Endothelial cell of umbilical vein (primary cell): ENCODE data around the gene FBXO48. TPM values are rescaled to one million over a fixed set of nuclear protein-coding genes. Genes with fewer than 3 reads are reported as not detected.

Source experiments
- BruUV-seq: library from RNA; stranded (reverse); fragments of 400-500 nt; replicated peaks from 2 replicates; lab custom pipeline; 2021; lab: Mats Ljungman, UMichigan
- CTCF ChIA-PET: fragments of 300-600, 350-600 bp; sonication (Branson Sonifier 250); formaldehyde crosslinking; loops from one replicate; lab custom pipeline; 2021; ENCODE audit warnings: antibody characterized with exemption, inconsistent platforms; lab: Charles Lee
- POLR2A ChIA-PET: fragments of 300-600, 350-600 bp; sonication (Branson Sonifier 250); formaldehyde crosslinking; loops from one replicate; lab custom pipeline; 2021; ENCODE audit warnings: antibody characterized with exemption, inconsistent platforms; lab: Charles Lee
- DNase-seq: peaks from one replicate; pipeline ENCODE4 v3.0.0-alpha.2; 2011; ENCODE audit warnings: low read depth, low spot score
- FAIRE-seq: peaks from 2 replicates; lab custom pipeline; 2011; peaks lifted over from hg19 to GRCh38; lab: Jason Lieb, UNC
- H2AFZ ChIP-seq: 2 replicates; pipeline ENCODE4 v1.6.0; 2012; ENCODE audit warnings: low read depth, low read length, control low read depth, inconsistent platforms
- H3K27ac ChIP-seq: 2 replicates; pipeline ENCODE4 v1.5.1; 2011; ENCODE audit warnings: low read depth, mild to moderate bottlenecking, control low read depth, low read length, moderate library complexity; ENCODE audit not compliant: insufficient read depth
- H3K27me3 ChIP-seq, 2 experiments: 2 replicates each; pipeline versions ENCODE4 v1.6.0 to v1.6.1; 2011; ENCODE audit warnings: low read length in 2 of 2, mixed read lengths in 1 of 2; ENCODE audit not compliant: control insufficient read depth in 2 of 2, insufficient read depth in 2 of 2
- H3K36me3 ChIP-seq, 2 experiments: 2 replicates in 1 of 2; 3 replicates in 1 of 2; pipeline ENCODE4 v1.5.1; 2011; ENCODE audit warnings: low read length in 2 of 2, mild to moderate bottlenecking in 1 of 2, moderate library complexity in 1 of 2; ENCODE audit not compliant: control insufficient read depth in 2 of 2, insufficient read depth in 2 of 2; ENCODE audit errors: extremely low read depth in 1 of 2
- H3K4me1 ChIP-seq: 3 replicates; pipeline ENCODE4 v1.5.1; 2011; ENCODE audit warnings: mild to moderate bottlenecking, low read length; ENCODE audit not compliant: control insufficient read depth, insufficient read depth; ENCODE audit errors: extremely low read depth
- H3K4me2 ChIP-seq: 2 replicates; pipeline ENCODE4 v1.6.1; 2011; ENCODE audit warnings: low read length, control low read depth, mixed read lengths; ENCODE audit not compliant: insufficient read depth
- H3K4me3 ChIP-seq, 3 experiments: fragments of 200-600 bp in 1 of 3; sonication (generic), shearing (Covaris generic) in 1 of 3; replicated peaks in 1 of 3; 2 replicates each; pipeline ENCODE4 v1.5.1; 2011 to 2016; ENCODE audit warnings: control low read depth in 3 of 3, low read length in 3 of 3, mild to moderate bottlenecking in 2 of 3, inconsistent platforms in 1 of 3, low read depth in 1 of 3, moderate library complexity in 1 of 3; ENCODE audit not compliant: insufficient read depth in 1 of 3
- H3K79me2 ChIP-seq: 2 replicates; pipeline ENCODE4 v1.6.0; 2012; ENCODE audit warnings: low read length, inconsistent platforms; ENCODE audit not compliant: control insufficient read depth, insufficient read depth
- H3K9ac ChIP-seq: replicated peaks from 2 replicates; pipeline ENCODE3; 2011; ENCODE audit warnings: low read length, control low read depth; ENCODE audit not compliant: insufficient read depth; ENCODE audit errors: extremely low read depth
- H3K9me1 ChIP-seq: replicated peaks from 3 replicates; pipeline ENCODE4 v1.6.0; 2011; ENCODE audit warnings: mild to moderate bottlenecking, low read length; ENCODE audit not compliant: control insufficient read depth, insufficient read depth; ENCODE audit errors: extremely low read depth
- H3K9me3 ChIP-seq: replicated peaks from 2 replicates; pipeline ENCODE4 v1.5.1; 2012; ENCODE audit warnings: low read length, inconsistent platforms; ENCODE audit not compliant: control insufficient read depth, insufficient read depth
- H4K20me1 ChIP-seq: replicated peaks from 2 replicates; pipeline ENCODE3; 2011; ENCODE audit warnings: mild to moderate bottlenecking, low read length; ENCODE audit not compliant: control insufficient read depth, insufficient read depth; ENCODE audit errors: extremely low read depth
- EZH2 ChIP-seq: IDR thresholded peaks from 2 replicates; pipeline ENCODE4 v1.6.1; 2012; ENCODE audit warnings: borderline replicate concordance, low read depth, mild to moderate bottlenecking, moderate library complexity, low read length, inconsistent platforms; ENCODE audit not compliant: severe bottlenecking
- FOS ChIP-seq: IDR thresholded peaks from 2 replicates; pipeline ENCODE4 v1.6.1; 2011; ENCODE audit warnings: mild to moderate bottlenecking, low read length, moderate library complexity, borderline replicate concordance; ENCODE audit not compliant: insufficient read depth
- GATA2 ChIP-seq: IDR thresholded peaks from 2 replicates; pipeline ENCODE4 v1.7.0; 2011; ENCODE audit warnings: low read depth, mild to moderate bottlenecking, moderate library complexity, mixed read lengths, low read length; ENCODE audit not compliant: insufficient read length, insufficient read depth
- JUN ChIP-seq: IDR thresholded peaks from 2 replicates; pipeline ENCODE4 v1.6.1; 2011; ENCODE audit warnings: borderline replicate concordance, low read depth; ENCODE audit not compliant: insufficient read length, insufficient read depth
- MYC ChIP-seq: IDR thresholded peaks from one replicate; pipeline ENCODE4 v1.6.1; 2011; ENCODE audit warnings: mild to moderate bottlenecking, low read depth, low read length
- POLR2A ChIP-seq: IDR thresholded peaks from 2 replicates; pipeline ENCODE4 v1.6.1; 2012; ENCODE audit warnings: low read depth, mild to moderate bottlenecking, control low read depth, low read length
- POLR2AphosphoS5 ChIP-seq: IDR thresholded peaks from 2 replicates; pipeline ENCODE4 v1.6.1; 2012; ENCODE audit warnings: low read depth, mild to moderate bottlenecking, control low read depth, low read length, moderate library complexity; ENCODE audit not compliant: insufficient read depth
- dilution Hi-C: fragments of 300-500 bp; cut with MboI; formaldehyde crosslinking; loops from one replicate; pipeline ENCODE4 v1.15.0; 2019; ENCODE audit warnings: low sequenced_read_pairs; ENCODE audit not compliant: extremely low pct_ligation_motif_present
- intact Hi-C: fragments of 100-400 bp; cut with micrococcal nuclease; formaldehyde crosslinking; loops from one replicate; pipeline ENCODE4 v1.10.0; 2022
- polyA plus RNA-seq, 4 experiments: library from polyadenylated mRNA; depleted of rRNA in 3 of 4; stranded (reverse) in 3 of 4; unstranded in 1 of 4; fragments of >200 nt; gene quantifications; 2 replicates each; pipeline versions ENCODE4 v1.2.1 to v1.2.3, GENCODE V29; 2011 to 2012; ENCODE audit warnings: missing spikeins in 1 of 4
- total RNA-seq: library from RNA; stranded (reverse); gene quantifications from 2 replicates; pipeline ENCODE4 v1.2.3, GENCODE V29; 2021
- TF ChIP-seq, protein P1 (sequence below): IDR thresholded peaks from 2 replicates; pipeline ENCODE4 v1.6.1; 2011; ENCODE audit not compliant: insufficient read depth, insufficient read length
- TF ChIP-seq, protein P2 (sequence below), 2 donors: IDR thresholded peaks; 1 replicate in 1 of 2; 2 replicates in 1 of 2; pipeline ENCODE4 v1.5.1; 2011; ENCODE audit warnings: low read length in 2 of 2, mild to moderate bottlenecking in 2 of 2, moderate library complexity in 2 of 2, control low read depth in 1 of 2, inconsistent platforms in 1 of 2, low read depth in 1 of 2; ENCODE audit not compliant: insufficient read depth in 1 of 2; ENCODE audit errors: extremely low read depth in 1 of 2

Gene FBXO48
- total and polyA plus RNA-seq, 2 donors (not counting 3 experiments of a cell fraction or from before 2014, with no cell fraction given) = 0.46 to 0.73 TPM

DNA sequence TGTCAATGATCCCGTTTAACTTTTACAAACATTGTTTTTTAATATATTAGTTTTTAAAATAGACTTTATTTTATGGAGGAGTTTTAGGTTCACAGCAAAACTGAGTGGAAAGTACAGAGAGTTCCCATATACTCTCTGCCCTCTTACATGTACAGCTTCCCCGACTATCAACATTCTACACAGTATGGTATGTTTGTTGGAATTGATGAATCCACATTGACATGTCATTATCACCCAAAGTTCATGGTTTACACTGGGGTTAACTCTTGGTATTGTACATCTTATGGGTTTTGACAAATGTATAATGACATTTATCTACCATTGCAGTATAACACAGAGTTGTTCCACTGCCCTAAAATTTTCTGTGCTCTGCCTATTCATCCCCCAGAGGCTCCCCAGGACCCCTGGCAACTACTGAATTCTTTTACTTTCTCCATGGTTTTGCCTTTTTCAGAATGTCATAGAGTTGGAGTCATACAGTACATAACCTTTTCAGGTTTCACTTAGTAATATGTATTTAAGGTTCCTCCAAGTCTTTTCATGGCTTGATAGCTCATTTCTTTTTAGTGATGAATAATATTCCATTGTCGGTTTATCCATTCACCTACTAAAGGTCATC, 5.8 kb upstream of the FBXO48 start:
- intact Hi-C loops = no loop called here
- Histone ChIP-seq H3K4me2 (no peak overlapping the region), H3K9ac (no peak overlapping the region), H3K9me3 (no peaks in the 10 kb centered on the region), H3K79me2 (no peaks in the 10 kb centered on the region), H3K36me3 (no peaks in the 10 kb centered on the region), H3K4me1 (no peaks in the 10 kb centered on the region), H4K20me1 (no peaks in the 10 kb centered on the region), H2AFZ (no peak overlapping the region), H3K9me1 (no peaks in the 10 kb centered on the region), H3K4me3 (no peak overlapping the region), H3K27me3 (no peaks in the 10 kb centered on the region), H3K27ac (no peak overlapping the region)
- FAIRE-seq = no peak
- TF ChIP-seq JUN (no peak), GATA2 (no peak), EZH2 (no peak), FOS (no peak), POLR2AphosphoS5 (no peak), MYC (no peak), POLR2A (no peak)
- TF ChIP-seq, protein P1, sequence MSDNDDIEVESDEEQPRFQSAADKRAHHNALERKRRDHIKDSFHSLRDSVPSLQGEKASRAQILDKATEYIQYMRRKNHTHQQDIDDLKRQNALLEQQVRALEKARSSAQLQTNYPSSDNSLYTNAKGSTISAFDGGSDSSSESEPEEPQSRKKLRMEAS = no peak
- TF ChIP-seq, protein P2, sequence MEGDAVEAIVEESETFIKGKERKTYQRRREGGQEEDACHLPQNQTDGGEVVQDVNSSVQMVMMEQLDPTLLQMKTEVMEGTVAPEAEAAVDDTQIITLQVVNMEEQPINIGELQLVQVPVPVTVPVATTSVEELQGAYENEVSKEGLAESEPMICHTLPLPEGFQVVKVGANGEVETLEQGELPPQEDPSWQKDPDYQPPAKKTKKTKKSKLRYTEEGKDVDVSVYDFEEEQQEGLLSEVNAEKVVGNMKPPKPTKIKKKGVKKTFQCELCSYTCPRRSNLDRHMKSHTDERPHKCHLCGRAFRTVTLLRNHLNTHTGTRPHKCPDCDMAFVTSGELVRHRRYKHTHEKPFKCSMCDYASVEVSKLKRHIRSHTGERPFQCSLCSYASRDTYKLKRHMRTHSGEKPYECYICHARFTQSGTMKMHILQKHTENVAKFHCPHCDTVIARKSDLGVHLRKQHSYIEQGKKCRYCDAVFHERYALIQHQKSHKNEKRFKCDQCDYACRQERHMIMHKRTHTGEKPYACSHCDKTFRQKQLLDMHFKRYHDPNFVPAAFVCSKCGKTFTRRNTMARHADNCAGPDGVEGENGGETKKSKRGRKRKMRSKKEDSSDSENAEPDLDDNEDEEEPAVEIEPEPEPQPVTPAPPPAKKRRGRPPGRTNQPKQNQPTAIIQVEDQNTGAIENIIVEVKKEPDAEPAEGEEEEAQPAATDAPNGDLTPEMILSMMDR (IDR thresholded peaks at IDR 0.05; ENCODE audit: extremely low read depth in 1 of 2, insufficient read depth in 1 of 2, low read depth in 1 of 2, low read length in 2 of 2) = no peak
- ChIA-PET CTCF (interaction anchor here (1.0 to 2.1 kb wide), 2 partner anchors 9 to 15 kb away, joined by 3 to 7 read pairs; no protein-coding TSS in a partner anchor), POLR2A (no interaction called here)
- dilution Hi-C loops = no loop called here
- no TSS peak for BruUV-seq
- DNase-seq = no peak
